ACC112 (cell line): ENCODE measurements around the gene DDA1.
"Not testable (repeated sequence)": the region's sequence is repeated elsewhere in the genome, so short reads cannot be mapped to it uniquely, and the experiment has no call there.

Experiments used
- H2AFZ ChIP-seq: fragments of 200-600 bp; sonication (generic); one replicate; pipeline ENCODE4 v1.6.0; 2017; ENCODE audit warnings: antibody characterized with exemption, low read length; ENCODE audit not compliant: unreplicated experiment
- H3K27ac ChIP-seq: fragments of 200-600 bp; sonication (generic); 2 replicates; pipeline ENCODE4 v1.5.1; 2014; ENCODE audit warnings: low read depth, mild to moderate bottlenecking, antibody characterized with exemption, low read length, moderate library complexity
- H3K27me3 ChIP-seq: fragments of 200-600 bp; sonication (generic); 2 replicates; pipeline ENCODE4 v1.6.1; 2014; ENCODE audit warnings: mild to moderate bottlenecking, antibody characterized with exemption, low read length, moderate library complexity, mixed read lengths; ENCODE audit not compliant: insufficient read depth
- H3K36me3 ChIP-seq: fragments of 200-600 bp; sonication (generic); 2 replicates; pipeline ENCODE4 v1.6.1; 2016; ENCODE audit warnings: mild to moderate bottlenecking, antibody characterized with exemption, low read length, moderate library complexity, mixed read lengths; ENCODE audit not compliant: insufficient read depth
- H3K4me1 ChIP-seq: fragments of 200-600 bp; sonication (generic); one replicate; pipeline ENCODE4 v1.6.1; 2016; ENCODE audit warnings: low read length, mixed read lengths; ENCODE audit not compliant: insufficient read depth, unreplicated experiment, control insufficient read depth
- H3K4me3 ChIP-seq: fragments of 200-600 bp; sonication (generic); 2 replicates; pipeline ENCODE4 v1.5.1; 2014; ENCODE audit warnings: mild to moderate bottlenecking, low read depth, low read length
- H3K79me2 ChIP-seq: fragments of 200-600 bp; sonication (generic); one replicate; pipeline ENCODE4 v1.6.0; 2016; ENCODE audit warnings: low read length; ENCODE audit not compliant: control insufficient read depth, unreplicated experiment, insufficient read depth

DDA1 gene

GRCh38 chr19:17353386-17353785, 44.0 kb downstream of the DDA1 start:
- Histone ChIP-seq H3K27ac (no peak overlapping the region), H2AFZ (no peak overlapping the region), H3K4me1 (peaks cover 4% of the 10 kb centered on the region), H3K36me3 (no peaks in the 10 kb centered on the region), H3K79me2 (no peaks in the 10 kb centered on the region), H3K27me3 (no peaks in the 10 kb centered on the region), H3K4me3 (no peak overlapping the region)

- no peak overlapping the region for H3K27ac ChIP-seq
- no peaks in the 10 kb centered on the region for H3K27me3 ChIP-seq
- H3K4me3 ChIP-seq: no peak overlapping the region
- no peaks in the 10 kb centered on the region for H3K79me2 ChIP-seq
- H3K36me3 ChIP-seq: no peaks in the 10 kb centered on the region
- H2AFZ ChIP-seq: no peak overlapping the region
- no peaks in the 10 kb centered on the region for H3K4me1 ChIP-seq
Measured at GRCh38 chr19:17357078-17357666, 47.8 kb downstream of the DDA1 start.

DNA sequence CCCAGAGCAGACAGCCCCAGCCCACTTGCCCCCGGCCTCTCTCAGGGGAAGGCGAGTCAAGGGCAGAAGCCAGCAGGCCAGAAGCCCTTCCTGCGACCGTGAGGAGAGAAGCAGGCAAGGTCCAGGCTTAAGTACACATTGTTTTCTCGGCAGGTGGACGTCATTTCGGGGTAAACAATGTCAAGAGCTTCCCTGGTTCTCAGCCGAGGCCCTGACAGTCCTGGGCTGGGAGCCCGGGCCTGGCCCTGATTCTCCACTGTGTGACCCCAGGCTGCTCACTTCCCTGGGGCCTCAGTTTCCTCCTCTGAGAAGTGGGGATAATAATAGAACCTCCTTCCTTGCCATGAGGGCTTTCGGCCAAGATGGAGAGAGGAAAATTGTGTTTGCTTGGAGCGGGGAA, 48.4 kb downstream of the DDA1 start:
- Histone ChIP-seq H3K79me2 (no peaks in the 10 kb centered on the region), H2AFZ (no peak overlapping the region)

GRCh38 chr19:17358395-17358794, 49.0 kb downstream of the DDA1 start:
- Histone ChIP-seq H3K36me3 (no peaks in the 10 kb centered on the region), H3K4me3 (no peak overlapping the region), H3K27ac (peak overlapping the region; percentile 34; the same call in 1 of the 2 replicates), H2AFZ (no peak overlapping the region), H3K79me2 (no peaks in the 10 kb centered on the region), H3K27me3 (no peaks in the 10 kb centered on the region), H3K4me1 (no peaks in the 10 kb centered on the region)

More for the DNA sequence above, 48.4 kb downstream of the DDA1 start:
- Histone ChIP-seq H3K4me3 (no peak overlapping the region), H3K4me1 (no peaks in the 10 kb centered on the region), H3K36me3 (no peaks in the 10 kb centered on the region), H3K27ac (peak overlapping the region; percentile 34; the same call in 1 of the 2 replicates), H3K27me3 (no peaks in the 10 kb centered on the region)

GRCh38 chr19:17359905-17360800, 50.8 kb downstream of the DDA1 start:
- Histone ChIP-seq H3K27me3 (no peaks in the 10 kb centered on the region), H3K27ac (no peak overlapping the region)

DNA sequence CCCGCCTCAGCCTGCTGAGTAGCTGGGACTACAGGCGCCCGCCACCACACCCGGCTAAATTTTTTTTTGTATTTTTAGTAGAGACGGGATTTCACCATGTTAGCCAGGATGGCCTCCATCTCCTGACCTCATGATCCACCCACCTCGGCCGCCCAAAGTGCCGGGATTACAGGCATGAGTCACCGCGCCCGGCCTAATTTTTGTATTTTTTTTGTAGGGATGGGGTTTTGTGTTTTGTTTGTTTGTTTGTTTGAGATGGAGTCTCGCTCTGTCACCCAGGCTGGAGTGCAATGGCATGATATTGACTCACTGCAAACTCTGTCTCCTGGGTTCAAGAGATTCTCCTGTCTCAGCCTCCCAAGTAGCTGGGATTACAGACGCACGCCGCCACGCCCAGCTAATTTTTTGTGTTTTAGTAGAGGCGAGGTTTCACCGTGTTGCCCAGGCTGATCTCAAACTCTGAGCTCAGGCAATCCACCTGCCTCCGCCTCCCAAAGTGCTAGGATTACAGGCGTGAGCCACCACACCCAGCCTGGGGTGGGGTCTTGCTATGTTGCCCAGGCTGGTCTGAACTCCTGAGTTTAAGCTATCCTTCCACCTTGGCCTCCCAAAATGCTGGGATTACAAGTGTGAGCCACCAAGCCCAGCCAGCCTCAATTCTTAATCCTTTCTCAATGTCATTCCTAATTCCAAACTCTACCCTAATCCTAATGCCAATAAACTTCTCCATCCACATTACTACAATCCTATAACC, 54.7 kb downstream of the DDA1 start:
- not testable (repeated sequence) for H3K79me2 ChIP-seq, H2AFZ ChIP-seq, H3K4me1 ChIP-seq, H3K4me3 ChIP-seq, H3K36me3 ChIP-seq, H3K27me3 ChIP-seq, H3K27ac ChIP-seq

More at GRCh38 chr19:17359905-17360800, 50.8 kb downstream of the DDA1 start:
- H3K79me2 ChIP-seq: no peaks in the 10 kb centered on the region
- no peak overlapping the region for H3K4me3 ChIP-seq
- H3K36me3 ChIP-seq: no peaks in the 10 kb centered on the region
- H3K4me1 ChIP-seq: no peaks in the 10 kb centered on the region
- no peak overlapping the region for H2AFZ ChIP-seq

GRCh38 chr19:17365361-17365760, 56.0 kb downstream of the DDA1 start:
- Histone ChIP-seq H3K36me3 (no peaks in the 10 kb centered on the region), H3K4me3 (no peak overlapping the region), H3K27me3 (no peaks in the 10 kb centered on the region), H3K27ac (no peak overlapping the region), H2AFZ (no peak overlapping the region), H3K79me2 (no peaks in the 10 kb centered on the region), H3K4me1 (no peaks in the 10 kb centered on the region)

- Histone ChIP-seq H3K36me3 (no peaks in the 10 kb centered on the region), H2AFZ (no peak overlapping the region), H3K27me3 (no peaks in the 10 kb centered on the region), H3K79me2 (no peaks in the 10 kb centered on the region), H3K27ac (no peak overlapping the region), H3K4me3 (no peak overlapping the region), H3K4me1 (no peaks in the 10 kb centered on the region)
Measured at GRCh38 chr19:17370026-17370587, 60.7 kb downstream of the DDA1 start.
